ENCODE results near the gene USP40. TPM values are rescaled to one million over a fixed set of nuclear protein-coding genes. Genes with fewer than 3 reads are reported as not detected.

Gene USP40
- total RNA-seq, 1 experiment from 2014 or later = 10.3 TPM

DNA sequence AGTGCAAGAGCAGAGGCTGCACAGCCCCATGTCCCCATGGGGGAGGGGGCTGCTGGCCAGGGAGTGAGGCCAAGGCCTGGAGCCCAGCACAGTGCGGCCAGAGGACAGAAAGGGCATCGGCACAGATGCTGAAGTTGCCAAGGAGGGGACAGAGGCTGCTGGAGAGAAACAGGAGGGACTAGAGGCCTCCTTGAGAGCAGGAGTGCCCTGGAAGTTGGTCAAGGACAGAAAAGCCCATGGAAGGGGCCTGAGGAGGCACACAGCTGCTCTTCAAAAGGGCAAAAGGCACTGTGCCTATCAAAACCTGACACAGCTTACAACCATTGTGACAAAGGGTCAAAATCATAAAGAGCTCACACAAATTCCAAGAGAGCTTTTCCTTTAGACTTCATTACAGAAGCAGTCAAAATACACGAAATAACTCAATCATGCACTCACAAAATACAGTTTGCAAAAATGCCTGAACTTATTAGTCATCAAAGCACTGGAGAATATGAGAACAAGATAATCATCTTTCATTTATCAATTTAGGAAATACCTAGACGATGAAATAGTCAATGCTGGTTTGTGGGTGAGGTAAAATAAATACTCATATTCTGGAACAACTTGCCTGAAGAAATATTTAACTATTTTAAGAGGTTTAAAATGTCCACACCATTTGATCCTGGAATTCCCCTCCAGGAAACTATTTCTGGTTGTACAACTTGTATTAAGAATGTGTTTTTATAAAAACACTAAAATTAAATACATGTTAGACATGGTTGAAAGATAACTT lies 79.6 kb downstream of the USP40 start:
- Mint-ChIP-seq H3K27ac (no peak overlapping the region), H3K27me3 (ENCODE audit: low read depth) (no peaks in the 10 kb centered on the region), H3K9me3 (peaks cover 15% of the 10 kb centered on the region), H3K4me1 (no peaks in the 10 kb centered on the region), H3K36me3 (peaks cover 28% of the 10 kb centered on the region), H3K4me3 (no peak overlapping the region)
- DNase-seq (ENCODE audit: low spot score) = no peak
- POLR2A ChIA-PET = no interaction called here
- CTCF ChIA-PET = no interaction called here
- no peak for ATAC-seq
- TF ChIP-seq, protein P1, sequence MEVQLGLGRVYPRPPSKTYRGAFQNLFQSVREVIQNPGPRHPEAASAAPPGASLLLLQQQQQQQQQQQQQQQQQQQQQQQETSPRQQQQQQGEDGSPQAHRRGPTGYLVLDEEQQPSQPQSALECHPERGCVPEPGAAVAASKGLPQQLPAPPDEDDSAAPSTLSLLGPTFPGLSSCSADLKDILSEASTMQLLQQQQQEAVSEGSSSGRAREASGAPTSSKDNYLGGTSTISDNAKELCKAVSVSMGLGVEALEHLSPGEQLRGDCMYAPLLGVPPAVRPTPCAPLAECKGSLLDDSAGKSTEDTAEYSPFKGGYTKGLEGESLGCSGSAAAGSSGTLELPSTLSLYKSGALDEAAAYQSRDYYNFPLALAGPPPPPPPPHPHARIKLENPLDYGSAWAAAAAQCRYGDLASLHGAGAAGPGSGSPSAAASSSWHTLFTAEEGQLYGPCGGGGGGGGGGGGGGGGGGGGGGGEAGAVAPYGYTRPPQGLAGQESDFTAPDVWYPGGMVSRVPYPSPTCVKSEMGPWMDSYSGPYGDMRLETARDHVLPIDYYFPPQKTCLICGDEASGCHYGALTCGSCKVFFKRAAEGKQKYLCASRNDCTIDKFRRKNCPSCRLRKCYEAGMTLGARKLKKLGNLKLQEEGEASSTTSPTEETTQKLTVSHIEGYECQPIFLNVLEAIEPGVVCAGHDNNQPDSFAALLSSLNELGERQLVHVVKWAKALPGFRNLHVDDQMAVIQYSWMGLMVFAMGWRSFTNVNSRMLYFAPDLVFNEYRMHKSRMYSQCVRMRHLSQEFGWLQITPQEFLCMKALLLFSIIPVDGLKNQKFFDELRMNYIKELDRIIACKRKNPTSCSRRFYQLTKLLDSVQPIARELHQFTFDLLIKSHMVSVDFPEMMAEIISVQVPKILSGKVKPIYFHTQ (CRISPR knock-in tag; IDR thresholded peaks at IDR 0.05) = no peak
- no peak for TF ChIP-seq NFATC4 (CRISPR knock-in tag; IDR thresholded peaks at IDR 0.05)
- no peak for TF ChIP-seq KAT7 (CRISPR knock-in tag; IDR thresholded peaks at IDR 0.05; ENCODE audit: borderline replicate concordance)
- no peak for TF ChIP-seq RELA (CRISPR knock-in tag; IDR thresholded peaks at IDR 0.05; ENCODE audit: borderline replicate concordance)
- TF ChIP-seq GTF2I (CRISPR knock-in tag; conservative IDR thresholded peaks at IDR 0.05) = no peak
- TF ChIP-seq, protein P2, sequence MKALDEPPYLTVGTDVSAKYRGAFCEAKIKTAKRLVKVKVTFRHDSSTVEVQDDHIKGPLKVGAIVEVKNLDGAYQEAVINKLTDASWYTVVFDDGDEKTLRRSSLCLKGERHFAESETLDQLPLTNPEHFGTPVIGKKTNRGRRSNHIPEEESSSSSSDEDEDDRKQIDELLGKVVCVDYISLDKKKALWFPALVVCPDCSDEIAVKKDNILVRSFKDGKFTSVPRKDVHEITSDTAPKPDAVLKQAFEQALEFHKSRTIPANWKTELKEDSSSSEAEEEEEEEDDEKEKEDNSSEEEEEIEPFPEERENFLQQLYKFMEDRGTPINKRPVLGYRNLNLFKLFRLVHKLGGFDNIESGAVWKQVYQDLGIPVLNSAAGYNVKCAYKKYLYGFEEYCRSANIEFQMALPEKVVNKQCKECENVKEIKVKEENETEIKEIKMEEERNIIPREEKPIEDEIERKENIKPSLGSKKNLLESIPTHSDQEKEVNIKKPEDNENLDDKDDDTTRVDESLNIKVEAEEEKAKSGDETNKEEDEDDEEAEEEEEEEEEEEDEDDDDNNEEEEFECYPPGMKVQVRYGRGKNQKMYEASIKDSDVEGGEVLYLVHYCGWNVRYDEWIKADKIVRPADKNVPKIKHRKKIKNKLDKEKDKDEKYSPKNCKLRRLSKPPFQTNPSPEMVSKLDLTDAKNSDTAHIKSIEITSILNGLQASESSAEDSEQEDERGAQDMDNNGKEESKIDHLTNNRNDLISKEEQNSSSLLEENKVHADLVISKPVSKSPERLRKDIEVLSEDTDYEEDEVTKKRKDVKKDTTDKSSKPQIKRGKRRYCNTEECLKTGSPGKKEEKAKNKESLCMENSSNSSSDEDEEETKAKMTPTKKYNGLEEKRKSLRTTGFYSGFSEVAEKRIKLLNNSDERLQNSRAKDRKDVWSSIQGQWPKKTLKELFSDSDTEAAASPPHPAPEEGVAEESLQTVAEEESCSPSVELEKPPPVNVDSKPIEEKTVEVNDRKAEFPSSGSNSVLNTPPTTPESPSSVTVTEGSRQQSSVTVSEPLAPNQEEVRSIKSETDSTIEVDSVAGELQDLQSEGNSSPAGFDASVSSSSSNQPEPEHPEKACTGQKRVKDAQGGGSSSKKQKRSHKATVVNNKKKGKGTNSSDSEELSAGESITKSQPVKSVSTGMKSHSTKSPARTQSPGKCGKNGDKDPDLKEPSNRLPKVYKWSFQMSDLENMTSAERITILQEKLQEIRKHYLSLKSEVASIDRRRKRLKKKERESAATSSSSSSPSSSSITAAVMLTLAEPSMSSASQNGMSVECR (CRISPR knock-in tag; IDR thresholded peaks at IDR 0.05; ENCODE audit: borderline replicate concordance) = no peak
- TF ChIP-seq, protein P3, sequence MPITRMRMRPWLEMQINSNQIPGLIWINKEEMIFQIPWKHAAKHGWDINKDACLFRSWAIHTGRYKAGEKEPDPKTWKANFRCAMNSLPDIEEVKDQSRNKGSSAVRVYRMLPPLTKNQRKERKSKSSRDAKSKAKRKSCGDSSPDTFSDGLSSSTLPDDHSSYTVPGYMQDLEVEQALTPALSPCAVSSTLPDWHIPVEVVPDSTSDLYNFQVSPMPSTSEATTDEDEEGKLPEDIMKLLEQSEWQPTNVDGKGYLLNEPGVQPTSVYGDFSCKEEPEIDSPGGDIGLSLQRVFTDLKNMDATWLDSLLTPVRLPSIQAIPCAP (CRISPR knock-in tag; IDR thresholded peaks at IDR 0.05) = no peak
- TF ChIP-seq, protein P4, sequence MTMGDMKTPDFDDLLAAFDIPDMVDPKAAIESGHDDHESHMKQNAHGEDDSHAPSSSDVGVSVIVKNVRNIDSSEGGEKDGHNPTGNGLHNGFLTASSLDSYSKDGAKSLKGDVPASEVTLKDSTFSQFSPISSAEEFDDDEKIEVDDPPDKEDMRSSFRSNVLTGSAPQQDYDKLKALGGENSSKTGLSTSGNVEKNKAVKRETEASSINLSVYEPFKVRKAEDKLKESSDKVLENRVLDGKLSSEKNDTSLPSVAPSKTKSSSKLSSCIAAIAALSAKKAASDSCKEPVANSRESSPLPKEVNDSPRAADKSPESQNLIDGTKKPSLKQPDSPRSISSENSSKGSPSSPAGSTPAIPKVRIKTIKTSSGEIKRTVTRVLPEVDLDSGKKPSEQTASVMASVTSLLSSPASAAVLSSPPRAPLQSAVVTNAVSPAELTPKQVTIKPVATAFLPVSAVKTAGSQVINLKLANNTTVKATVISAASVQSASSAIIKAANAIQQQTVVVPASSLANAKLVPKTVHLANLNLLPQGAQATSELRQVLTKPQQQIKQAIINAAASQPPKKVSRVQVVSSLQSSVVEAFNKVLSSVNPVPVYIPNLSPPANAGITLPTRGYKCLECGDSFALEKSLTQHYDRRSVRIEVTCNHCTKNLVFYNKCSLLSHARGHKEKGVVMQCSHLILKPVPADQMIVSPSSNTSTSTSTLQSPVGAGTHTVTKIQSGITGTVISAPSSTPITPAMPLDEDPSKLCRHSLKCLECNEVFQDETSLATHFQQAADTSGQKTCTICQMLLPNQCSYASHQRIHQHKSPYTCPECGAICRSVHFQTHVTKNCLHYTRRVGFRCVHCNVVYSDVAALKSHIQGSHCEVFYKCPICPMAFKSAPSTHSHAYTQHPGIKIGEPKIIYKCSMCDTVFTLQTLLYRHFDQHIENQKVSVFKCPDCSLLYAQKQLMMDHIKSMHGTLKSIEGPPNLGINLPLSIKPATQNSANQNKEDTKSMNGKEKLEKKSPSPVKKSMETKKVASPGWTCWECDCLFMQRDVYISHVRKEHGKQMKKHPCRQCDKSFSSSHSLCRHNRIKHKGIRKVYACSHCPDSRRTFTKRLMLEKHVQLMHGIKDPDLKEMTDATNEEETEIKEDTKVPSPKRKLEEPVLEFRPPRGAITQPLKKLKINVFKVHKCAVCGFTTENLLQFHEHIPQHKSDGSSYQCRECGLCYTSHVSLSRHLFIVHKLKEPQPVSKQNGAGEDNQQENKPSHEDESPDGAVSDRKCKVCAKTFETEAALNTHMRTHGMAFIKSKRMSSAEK (CRISPR knock-in tag; IDR thresholded peaks at IDR 0.05; ENCODE audit: borderline replicate concordance) = no peak
- TF ChIP-seq ZNF396 (CRISPR knock-in tag; IDR thresholded peaks at IDR 0.05; ENCODE audit: borderline replicate concordance) = no peak

DNA sequence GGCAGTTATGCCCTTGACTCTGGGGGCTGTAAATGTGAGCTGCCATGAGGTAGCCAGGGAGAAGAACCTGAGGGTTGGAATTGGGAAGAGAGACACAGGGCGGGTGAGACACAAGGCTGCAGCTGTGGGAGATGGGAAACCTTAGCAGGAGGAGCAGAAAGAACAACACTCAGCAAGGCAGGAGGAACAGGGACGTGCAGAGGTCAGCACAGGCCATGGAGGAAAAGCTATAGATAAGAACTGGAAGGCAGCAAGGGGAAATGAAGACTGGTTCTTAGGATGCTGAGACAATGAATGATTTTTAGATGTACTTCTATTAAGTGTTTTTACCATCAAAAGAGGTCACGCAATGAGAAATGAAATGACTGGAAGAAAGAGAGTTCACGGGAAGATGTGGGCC lies 80.2 kb downstream of the USP40 start:
- Mint-ChIP-seq H3K4me3 (no peak overlapping the region), H3K27ac (no peak overlapping the region), H3K27me3 (ENCODE audit: low read depth) (no peaks in the 10 kb centered on the region), H3K9me3 (peaks cover 15% of the 10 kb centered on the region), H3K4me1 (no peaks in the 10 kb centered on the region), H3K36me3 (peaks cover 32% of the 10 kb centered on the region)
- ChIA-PET CTCF (no interaction called here), POLR2A (no interaction called here)
- ATAC-seq (no peak), DNase-seq (ENCODE audit: low spot score) (no peak)
- no peak for TF ChIP-seq ZNF263 (CRISPR knock-in tag; IDR thresholded peaks at IDR 0.05; ENCODE audit: low read depth)
- TF ChIP-seq, protein P1 (CRISPR knock-in tag; IDR thresholded peaks at IDR 0.05) = no peak
- no peak for TF ChIP-seq ZNF423 (CRISPR knock-in tag; IDR thresholded peaks at IDR 0.05)
- TF ChIP-seq FOXK1 (CRISPR knock-in tag; IDR thresholded peaks at IDR 0.05) = no peak
- TF ChIP-seq, protein P5, sequence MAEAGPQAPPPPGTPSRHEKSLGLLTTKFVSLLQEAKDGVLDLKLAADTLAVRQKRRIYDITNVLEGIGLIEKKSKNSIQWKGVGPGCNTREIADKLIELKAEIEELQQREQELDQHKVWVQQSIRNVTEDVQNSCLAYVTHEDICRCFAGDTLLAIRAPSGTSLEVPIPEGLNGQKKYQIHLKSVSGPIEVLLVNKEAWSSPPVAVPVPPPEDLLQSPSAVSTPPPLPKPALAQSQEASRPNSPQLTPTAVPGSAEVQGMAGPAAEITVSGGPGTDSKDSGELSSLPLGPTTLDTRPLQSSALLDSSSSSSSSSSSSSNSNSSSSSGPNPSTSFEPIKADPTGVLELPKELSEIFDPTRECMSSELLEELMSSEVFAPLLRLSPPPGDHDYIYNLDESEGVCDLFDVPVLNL (CRISPR knock-in tag; IDR thresholded peaks at IDR 0.05; ENCODE audit: borderline replicate concordance, low read depth) = no peak
- no peak for TF ChIP-seq ZNF317 (CRISPR knock-in tag; IDR thresholded peaks at IDR 0.05; ENCODE audit: borderline replicate concordance, low read depth)
- TF ChIP-seq, protein P6, sequence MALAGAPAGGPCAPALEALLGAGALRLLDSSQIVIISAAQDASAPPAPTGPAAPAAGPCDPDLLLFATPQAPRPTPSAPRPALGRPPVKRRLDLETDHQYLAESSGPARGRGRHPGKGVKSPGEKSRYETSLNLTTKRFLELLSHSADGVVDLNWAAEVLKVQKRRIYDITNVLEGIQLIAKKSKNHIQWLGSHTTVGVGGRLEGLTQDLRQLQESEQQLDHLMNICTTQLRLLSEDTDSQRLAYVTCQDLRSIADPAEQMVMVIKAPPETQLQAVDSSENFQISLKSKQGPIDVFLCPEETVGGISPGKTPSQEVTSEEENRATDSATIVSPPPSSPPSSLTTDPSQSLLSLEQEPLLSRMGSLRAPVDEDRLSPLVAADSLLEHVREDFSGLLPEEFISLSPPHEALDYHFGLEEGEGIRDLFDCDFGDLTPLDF (CRISPR knock-in tag; IDR thresholded peaks at IDR 0.05) = no peak
